Liver (tissue), 2 donors: ENCODE measurements around the gene MAN2B2.

ENCODE experiments used
- CTCF ChIP-seq: fragments of 150-350 bp; IDR thresholded peaks from 2 replicates; pipeline ENCODE4 v1.5.1; 2017; ENCODE audit warnings: improper control_type of control experiment, low read depth, low read length; ENCODE audit not compliant: missing input control
- MAX ChIP-seq: IDR thresholded peaks from 2 replicates; pipeline ENCODE4 v1.6.1; 2016; ENCODE audit warnings: antibody characterized with exemption
- ZBTB33 ChIP-seq: IDR thresholded peaks from 2 replicates; pipeline ENCODE4 v1.6.1; 2016; ENCODE audit warnings: antibody characterized with exemption
- donor health status: healthy.

- TF ChIP-seq MAX = no peak
- no peak for TF ChIP-seq CTCF
- TF ChIP-seq ZBTB33 = no peak
These were observed 48.3 kb upstream of the MAN2B2 start for GRCh38 chr4:6526671-6527091.
